ENCODE results near the gene TRIM7. TPM values are rescaled to one million over a fixed set of nuclear protein-coding genes. Genes with fewer than 3 reads are reported as not detected.
"Not testable (repeated sequence)": the region's sequence is repeated elsewhere in the genome, so short reads cannot be mapped to it uniquely, and the experiment has no call there.

Gene TRIM7
- polyA plus RNA-seq, 1 experiment = 3.2 TPM

DNA sequence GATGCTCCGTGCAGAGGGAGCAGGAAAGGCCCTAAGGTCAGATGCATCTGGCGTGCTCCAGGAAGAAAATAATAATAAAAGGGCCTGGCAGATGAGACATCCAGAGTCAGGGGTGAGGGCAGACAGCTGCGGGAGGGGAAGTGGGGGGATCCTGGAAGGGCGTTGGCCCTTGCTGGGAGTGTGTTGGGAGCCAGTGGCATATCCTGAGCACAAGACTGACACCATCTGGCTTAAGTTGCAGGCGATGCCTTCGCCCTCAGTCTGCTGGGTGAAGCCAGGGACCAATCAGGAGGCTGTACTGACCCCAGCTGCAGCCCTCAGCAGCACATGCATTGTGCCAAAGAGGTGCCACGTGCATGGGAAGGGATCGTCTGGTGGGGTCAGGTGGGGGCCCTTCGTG, 53.9 kb downstream of the TRIM7 start:
- TF ChIP-seq, protein P1, sequence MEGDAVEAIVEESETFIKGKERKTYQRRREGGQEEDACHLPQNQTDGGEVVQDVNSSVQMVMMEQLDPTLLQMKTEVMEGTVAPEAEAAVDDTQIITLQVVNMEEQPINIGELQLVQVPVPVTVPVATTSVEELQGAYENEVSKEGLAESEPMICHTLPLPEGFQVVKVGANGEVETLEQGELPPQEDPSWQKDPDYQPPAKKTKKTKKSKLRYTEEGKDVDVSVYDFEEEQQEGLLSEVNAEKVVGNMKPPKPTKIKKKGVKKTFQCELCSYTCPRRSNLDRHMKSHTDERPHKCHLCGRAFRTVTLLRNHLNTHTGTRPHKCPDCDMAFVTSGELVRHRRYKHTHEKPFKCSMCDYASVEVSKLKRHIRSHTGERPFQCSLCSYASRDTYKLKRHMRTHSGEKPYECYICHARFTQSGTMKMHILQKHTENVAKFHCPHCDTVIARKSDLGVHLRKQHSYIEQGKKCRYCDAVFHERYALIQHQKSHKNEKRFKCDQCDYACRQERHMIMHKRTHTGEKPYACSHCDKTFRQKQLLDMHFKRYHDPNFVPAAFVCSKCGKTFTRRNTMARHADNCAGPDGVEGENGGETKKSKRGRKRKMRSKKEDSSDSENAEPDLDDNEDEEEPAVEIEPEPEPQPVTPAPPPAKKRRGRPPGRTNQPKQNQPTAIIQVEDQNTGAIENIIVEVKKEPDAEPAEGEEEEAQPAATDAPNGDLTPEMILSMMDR (IDR thresholded peaks at IDR 0.05; ENCODE audit: insufficient read depth, low read depth, low read length) = no peak
- ChIA-PET POLR2A (no interaction called here), CTCF (interaction anchor here (1.1 kb wide), 1 partner anchor 9 kb away, joined by 6 read pairs; no protein-coding TSS in a partner anchor)
- Histone ChIP-seq H3K4me3 (ENCODE audit: low read depth, low read length) (no peak overlapping the region), H3K36me3 (ENCODE audit: control insufficient read depth, insufficient read depth, low read length) (no peaks in the 10 kb centered on the region), H3K27me3 (ENCODE audit: control insufficient read depth, insufficient read depth, low read length) (peaks cover 1% of the 10 kb centered on the region)
- no peak for DNase-seq (ENCODE audit: low read depth)

DNA sequence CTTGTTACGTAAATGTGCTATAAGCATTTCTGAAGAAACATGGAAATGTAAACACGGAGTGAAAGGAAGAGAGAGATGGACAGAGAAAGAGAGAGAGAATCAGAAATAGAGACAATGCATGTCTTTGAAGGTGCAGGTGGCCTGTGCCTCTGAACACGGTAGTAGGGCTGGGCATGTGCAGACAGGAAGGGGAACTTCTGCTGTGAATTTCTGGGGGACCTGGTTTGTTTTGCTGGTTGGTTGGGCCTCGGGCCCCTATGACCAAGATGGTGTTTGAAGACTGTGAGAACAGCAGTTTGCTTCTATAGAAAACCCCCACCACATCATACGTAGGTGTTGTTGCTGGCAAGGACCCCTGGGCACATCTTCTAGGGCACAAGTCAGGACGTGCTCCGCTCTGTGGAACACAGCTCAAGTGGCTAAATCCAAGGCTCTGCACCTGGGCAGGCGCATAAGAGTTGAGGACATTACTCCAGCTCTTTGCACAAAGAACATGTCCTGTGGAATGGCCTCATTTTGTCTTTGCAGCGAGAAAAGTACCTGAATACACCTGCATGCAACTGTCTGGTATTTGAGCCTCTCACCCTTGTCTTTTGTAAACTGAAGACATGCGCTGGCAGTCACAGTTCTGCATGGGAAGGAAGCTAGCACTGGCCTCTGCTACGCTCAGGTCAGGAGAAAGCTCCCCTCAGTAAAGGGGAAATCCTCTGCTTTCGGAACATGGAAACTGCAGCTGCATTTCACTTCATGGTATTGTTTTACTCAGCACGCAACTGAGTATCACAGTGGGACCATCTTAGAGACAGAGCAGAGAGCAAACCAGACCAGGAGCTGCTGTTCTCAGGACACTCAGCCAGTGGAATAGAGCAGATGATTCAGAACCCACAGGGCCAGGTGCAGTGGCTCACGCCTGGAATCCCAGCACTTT, 54.9 kb downstream of the TRIM7 start:
- POLR2A ChIA-PET = no interaction called here
- TF ChIP-seq, protein P1 (IDR thresholded peaks at IDR 0.05; ENCODE audit: insufficient read depth, low read depth, low read length) = no peak
- no peaks in the 10 kb centered on the region for H3K36me3 ChIP-seq (ENCODE audit: control insufficient read depth, insufficient read depth, low read length)
- H3K4me3 ChIP-seq (ENCODE audit: low read depth, low read length) = no peak overlapping the region
- no peak for DNase-seq (ENCODE audit: low read depth)
- peaks cover 1% of the 10 kb centered on the region; the same call in 1 of the 2 replicates for H3K27me3 ChIP-seq (ENCODE audit: control insufficient read depth, insufficient read depth, low read length)
- CTCF ChIA-PET = interaction anchor here (0.6 kb wide), 1 partner anchor 10 kb away, joined by 3 read pairs; no protein-coding TSS in a partner anchor

DNA sequence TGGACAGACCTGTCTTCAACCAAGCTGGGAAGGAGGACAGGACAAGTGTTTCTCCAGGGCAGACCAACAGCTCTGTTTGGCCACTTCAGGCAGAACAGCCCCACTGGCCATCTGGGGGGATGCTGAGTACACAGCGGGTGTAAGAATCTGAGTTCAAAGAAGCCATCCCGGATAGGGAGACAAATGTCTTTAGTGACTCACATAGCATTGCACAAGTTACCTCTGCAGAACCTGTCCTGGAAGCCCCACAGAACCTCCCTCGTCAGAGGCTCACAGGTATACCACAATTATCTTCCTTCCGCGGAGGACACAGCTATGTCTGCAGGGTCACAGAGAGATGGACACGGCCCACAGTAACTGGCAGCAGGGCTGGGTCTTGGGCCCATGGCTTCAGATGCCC, 55.6 kb downstream of the TRIM7 start:
- Histone ChIP-seq H3K36me3 (ENCODE audit: control insufficient read depth, insufficient read depth, low read length) (no peaks in the 10 kb centered on the region), H3K27me3 (ENCODE audit: control insufficient read depth, insufficient read depth, low read length) (peaks cover 1% of the 10 kb centered on the region; the same call in 1 of the 2 replicates), H3K4me3 (ENCODE audit: low read depth, low read length) (no peak overlapping the region)
- TF ChIP-seq, protein P1 (IDR thresholded peaks at IDR 0.05; ENCODE audit: insufficient read depth, low read depth, low read length) = no peak
- no peak for DNase-seq (ENCODE audit: low read depth)
- ChIA-PET POLR2A (no interaction called here), CTCF (no interaction called here)

DNA sequence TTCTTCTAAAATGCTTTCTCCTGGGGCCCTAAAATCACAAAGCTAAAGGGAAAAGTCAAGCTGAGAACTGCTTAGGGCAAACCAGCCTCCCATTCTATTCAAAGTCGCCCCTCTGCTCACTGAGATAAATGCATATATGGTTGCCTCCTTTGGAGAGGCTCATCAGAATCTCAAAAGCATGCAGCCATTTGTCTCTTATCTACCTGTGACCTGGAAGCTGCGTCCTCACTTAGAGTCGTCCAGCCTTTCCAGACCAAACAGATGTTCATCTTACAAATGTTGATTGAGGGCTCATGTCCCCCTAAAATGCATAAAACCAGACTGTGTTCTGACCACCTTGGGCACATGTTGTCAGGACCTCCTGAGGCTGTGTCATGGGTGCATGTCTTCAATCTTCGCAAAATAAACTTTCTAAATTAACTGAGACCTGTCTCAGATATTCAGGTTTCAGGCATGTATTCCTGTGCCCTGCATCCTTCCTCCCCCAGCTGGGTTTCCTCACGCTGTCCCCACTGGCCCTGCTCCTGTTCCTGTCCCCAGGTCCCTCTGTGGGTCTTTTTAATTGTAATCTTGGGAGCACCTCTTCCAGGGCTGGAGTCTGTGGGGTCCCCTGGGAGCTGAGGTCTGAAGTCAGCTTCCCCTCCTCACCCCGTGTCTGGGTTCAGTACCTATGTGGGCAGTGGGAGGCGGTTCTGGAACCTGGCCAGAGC, 57.9 kb downstream of the TRIM7 start, which contains the start of gene OR2V2:
Gene OR2V2 (plus strand): TSS at position 660 of the 710 bp plus-strand sequence. CDS start 7,357 bp downstream, outside the sequence.
- H3K4me3 ChIP-seq (ENCODE audit: low read depth, low read length); POLR2A ChIA-PET; CTCF ChIA-PET; H3K27me3 ChIP-seq (ENCODE audit: control insufficient read depth, insufficient read depth, low read length); H3K36me3 ChIP-seq (ENCODE audit: control insufficient read depth, insufficient read depth, low read length); DNase-seq (ENCODE audit: low read depth): not testable (repeated sequence)

DNA sequence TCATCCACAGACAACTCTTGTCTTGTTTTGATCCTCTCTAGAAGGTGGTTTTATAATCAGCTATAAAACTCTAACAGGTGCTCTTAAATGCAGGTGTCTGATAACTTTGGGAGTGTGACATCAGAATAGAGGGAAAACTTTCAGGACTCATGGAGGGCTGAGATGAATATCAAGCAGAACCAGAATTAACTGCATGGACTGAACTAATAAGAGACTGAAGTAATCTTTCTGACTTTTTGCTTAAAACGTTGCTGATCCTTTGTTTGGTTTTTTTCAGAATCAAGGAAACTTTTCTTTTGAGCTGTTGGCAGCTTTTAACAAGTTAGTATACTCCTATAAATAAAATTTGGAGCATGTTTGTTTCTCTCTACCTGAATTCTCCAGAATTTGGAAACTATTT, 59.9 kb downstream of the TRIM7 start:
- no peak for DNase-seq (ENCODE audit: low read depth)
- TF ChIP-seq, protein P1 (IDR thresholded peaks at IDR 0.05; ENCODE audit: insufficient read depth, low read depth, low read length) = no peak
- Histone ChIP-seq H3K36me3 (ENCODE audit: control insufficient read depth, insufficient read depth, low read length) (no peaks in the 10 kb centered on the region), H3K27me3 (ENCODE audit: control insufficient read depth, insufficient read depth, low read length) (peaks cover 4% of the 10 kb centered on the region), H3K4me3 (ENCODE audit: low read depth, low read length) (no peak overlapping the region)
- POLR2A ChIA-PET = no interaction called here
- CTCF ChIA-PET = no interaction called here

Small RNAs within 50 kb of the gene (small RNA-seq; reads per million reads assigned to genes)
- not detected for gene MIR4638 (ENCODE audit: insufficient read length, low read depth, low replicate concordance)
- not detected for gene SNORD95 (ENCODE audit: insufficient read length, low read depth, low replicate concordance)
- gene SNORD96A (ENCODE audit: insufficient read length, low read depth, low replicate concordance) = not detected

Other genes with a start within 250 kb of the TRIM7 start
- gene BTNL3, start 216.3 kb downstream of the TRIM7 start, polyA plus RNA-seq (2011; rRNA removed) = not detected in 2 replicates
- not detected in 2 replicates for gene BTNL9, start 164.9 kb downstream of the TRIM7 start, polyA plus RNA-seq (2011; rRNA removed)
- gene OR2V1, start 74.0 kb downstream of the TRIM7 start, polyA plus RNA-seq (2011; rRNA removed) = not detected in 2 replicates
- gene OR2V2, start 57.6 kb downstream of the TRIM7 start, polyA plus RNA-seq (2011; rRNA removed) = not detected in 2 replicates
- 15.2 and 15.9 TPM in 2 replicates for gene TRIM41, start 18.1 kb upstream of the TRIM7 start, polyA plus RNA-seq (2011; rRNA removed)
- 6,186 and 8,520 TPM in 2 replicates for gene RACK1, start 38.7 kb upstream of the TRIM7 start, polyA plus RNA-seq (2011; rRNA removed)
- gene TRIM52, start 55.9 kb upstream of the TRIM7 start, polyA plus RNA-seq (2011; rRNA removed) = 6.3 and 6.7 TPM in 2 replicates
- gene OR4F3, start 162.1 kb upstream of the TRIM7 start, polyA plus RNA-seq (2011; rRNA removed) = not detected in 2 replicates

Data from BJ (cell line).